Tibial nerve (tissue), 3 donors: ENCODE results near the gene TK2.

Source experiments
- POLR2A ChIP-seq, 2 donors: fragments of 450-650 bp; IDR thresholded peaks; one replicate each; pipeline ENCODE4 v1.6.1; 2017; ENCODE audit warnings: antibody characterized with exemption in 2 of 2, mild to moderate bottlenecking in 2 of 2, moderate library complexity in 2 of 2
- TF ChIP-seq, protein P1 (sequence below), 5 experiments: fragments of 200-600 bp in 3 of 5; fragments of 450-650 bp in 2 of 5; sonication (generic) in 3 of 5; IDR thresholded peaks; one replicate each; pipeline ENCODE4 v1.5.1; 2016 to 2019; ENCODE audit warnings: antibody characterized with exemption in 5 of 5, mild to moderate bottlenecking in 3 of 5, moderate library complexity in 2 of 5

DNA sequence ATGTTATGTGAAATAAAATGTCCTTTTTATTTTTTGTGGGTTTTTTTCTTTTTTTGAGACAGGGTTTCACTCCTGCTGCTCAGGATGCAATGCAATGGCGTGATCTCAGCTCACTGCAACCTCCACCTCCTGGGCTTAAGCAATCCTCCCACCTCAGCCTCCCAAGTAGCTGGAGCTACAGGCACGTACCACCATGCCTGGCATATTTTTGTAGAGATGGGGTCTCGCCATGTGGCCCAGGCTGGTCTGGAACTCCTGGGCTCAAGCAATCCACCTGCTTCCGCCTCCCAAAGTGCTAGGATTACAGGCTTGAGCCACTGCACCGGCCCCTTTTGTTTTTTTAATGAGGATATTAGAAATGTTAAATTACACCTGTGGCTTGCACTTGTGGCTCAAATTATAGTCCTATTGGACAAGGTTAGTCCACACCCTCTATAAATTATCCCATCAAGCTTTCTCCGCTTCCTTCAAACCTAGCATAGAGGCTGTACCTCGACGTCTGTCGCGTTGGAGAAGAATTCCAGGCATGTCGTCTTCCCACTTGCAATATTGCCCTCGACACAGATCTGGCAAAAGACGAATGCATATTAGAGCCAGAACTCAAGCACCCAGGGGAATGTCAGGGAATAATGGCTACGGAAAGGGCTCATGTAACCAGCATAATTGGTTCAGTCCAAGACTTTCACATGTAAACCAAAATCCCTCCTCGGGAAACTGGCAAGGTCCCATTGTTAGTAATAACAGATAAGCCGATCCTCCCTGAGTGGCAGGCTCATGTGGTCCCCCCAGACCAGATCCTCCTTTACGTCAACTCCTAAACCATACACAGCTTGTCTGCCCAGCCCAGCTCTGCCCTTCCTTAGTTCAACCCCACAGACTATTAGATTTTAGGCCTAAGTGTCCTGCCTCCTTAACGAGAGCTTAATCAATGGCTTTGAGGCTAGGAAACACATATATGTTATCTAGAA lies 8.2 kb downstream of the TK2 start:
- TF ChIP-seq, protein P1, sequence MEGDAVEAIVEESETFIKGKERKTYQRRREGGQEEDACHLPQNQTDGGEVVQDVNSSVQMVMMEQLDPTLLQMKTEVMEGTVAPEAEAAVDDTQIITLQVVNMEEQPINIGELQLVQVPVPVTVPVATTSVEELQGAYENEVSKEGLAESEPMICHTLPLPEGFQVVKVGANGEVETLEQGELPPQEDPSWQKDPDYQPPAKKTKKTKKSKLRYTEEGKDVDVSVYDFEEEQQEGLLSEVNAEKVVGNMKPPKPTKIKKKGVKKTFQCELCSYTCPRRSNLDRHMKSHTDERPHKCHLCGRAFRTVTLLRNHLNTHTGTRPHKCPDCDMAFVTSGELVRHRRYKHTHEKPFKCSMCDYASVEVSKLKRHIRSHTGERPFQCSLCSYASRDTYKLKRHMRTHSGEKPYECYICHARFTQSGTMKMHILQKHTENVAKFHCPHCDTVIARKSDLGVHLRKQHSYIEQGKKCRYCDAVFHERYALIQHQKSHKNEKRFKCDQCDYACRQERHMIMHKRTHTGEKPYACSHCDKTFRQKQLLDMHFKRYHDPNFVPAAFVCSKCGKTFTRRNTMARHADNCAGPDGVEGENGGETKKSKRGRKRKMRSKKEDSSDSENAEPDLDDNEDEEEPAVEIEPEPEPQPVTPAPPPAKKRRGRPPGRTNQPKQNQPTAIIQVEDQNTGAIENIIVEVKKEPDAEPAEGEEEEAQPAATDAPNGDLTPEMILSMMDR (IDR thresholded peaks at IDR 0.05), result no peak
- TF ChIP-seq POLR2A (IDR thresholded peaks at IDR 0.05), result no peak
